ENCODE results near the gene HMOX1. TPM values are rescaled to one million over a fixed set of nuclear protein-coding genes. Genes with fewer than 3 reads are reported as not detected.

Gene HMOX1
- total and polyA plus RNA-seq, 2 of the 8 experiments (the other 6 are each of a cell fraction or from before 2014, with no cell fraction given) = 25.0 to 41.6 TPM

DNA sequence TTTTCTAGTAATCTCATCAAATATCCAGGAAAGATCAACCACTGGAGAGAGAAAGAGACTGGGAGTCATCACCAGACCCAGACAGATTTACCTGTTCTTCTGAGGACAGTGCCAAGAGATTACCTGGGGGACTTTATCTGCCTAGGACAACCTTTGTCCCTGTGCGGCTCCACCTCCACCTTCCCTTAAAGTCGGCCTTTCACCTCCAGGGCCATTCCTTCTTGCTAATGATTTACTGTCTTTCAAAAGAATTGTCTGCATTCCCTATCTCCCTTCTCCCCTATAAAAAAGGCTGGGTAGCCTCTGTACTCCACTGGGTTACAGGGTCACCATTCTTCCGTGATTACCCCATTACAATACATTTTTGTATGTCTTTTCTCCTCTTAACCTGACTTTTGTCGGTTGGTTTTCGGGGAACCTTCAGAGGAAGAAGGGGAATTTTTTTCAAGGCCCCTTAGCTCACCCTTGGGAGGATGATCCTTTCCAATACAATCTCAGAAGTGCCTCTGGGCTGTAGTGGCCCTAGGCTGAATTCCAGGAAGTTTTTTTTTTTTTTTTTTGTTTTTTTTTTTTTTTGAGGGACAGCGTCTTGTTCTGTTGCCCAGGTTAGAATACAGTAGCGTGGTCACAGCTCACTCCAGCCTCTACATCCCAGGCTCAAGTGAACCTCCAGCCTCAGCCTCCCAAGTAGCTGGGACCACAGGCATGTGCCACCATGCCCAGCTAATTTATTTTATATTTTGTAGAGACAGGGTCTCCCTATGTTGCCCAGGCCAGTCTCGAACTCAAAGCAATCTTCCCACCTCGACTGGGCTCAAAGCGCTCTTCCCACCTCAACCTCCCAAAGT lies 1.5 kb upstream of the HMOX1 start (continued):
- TF ChIP-seq, protein P1, sequence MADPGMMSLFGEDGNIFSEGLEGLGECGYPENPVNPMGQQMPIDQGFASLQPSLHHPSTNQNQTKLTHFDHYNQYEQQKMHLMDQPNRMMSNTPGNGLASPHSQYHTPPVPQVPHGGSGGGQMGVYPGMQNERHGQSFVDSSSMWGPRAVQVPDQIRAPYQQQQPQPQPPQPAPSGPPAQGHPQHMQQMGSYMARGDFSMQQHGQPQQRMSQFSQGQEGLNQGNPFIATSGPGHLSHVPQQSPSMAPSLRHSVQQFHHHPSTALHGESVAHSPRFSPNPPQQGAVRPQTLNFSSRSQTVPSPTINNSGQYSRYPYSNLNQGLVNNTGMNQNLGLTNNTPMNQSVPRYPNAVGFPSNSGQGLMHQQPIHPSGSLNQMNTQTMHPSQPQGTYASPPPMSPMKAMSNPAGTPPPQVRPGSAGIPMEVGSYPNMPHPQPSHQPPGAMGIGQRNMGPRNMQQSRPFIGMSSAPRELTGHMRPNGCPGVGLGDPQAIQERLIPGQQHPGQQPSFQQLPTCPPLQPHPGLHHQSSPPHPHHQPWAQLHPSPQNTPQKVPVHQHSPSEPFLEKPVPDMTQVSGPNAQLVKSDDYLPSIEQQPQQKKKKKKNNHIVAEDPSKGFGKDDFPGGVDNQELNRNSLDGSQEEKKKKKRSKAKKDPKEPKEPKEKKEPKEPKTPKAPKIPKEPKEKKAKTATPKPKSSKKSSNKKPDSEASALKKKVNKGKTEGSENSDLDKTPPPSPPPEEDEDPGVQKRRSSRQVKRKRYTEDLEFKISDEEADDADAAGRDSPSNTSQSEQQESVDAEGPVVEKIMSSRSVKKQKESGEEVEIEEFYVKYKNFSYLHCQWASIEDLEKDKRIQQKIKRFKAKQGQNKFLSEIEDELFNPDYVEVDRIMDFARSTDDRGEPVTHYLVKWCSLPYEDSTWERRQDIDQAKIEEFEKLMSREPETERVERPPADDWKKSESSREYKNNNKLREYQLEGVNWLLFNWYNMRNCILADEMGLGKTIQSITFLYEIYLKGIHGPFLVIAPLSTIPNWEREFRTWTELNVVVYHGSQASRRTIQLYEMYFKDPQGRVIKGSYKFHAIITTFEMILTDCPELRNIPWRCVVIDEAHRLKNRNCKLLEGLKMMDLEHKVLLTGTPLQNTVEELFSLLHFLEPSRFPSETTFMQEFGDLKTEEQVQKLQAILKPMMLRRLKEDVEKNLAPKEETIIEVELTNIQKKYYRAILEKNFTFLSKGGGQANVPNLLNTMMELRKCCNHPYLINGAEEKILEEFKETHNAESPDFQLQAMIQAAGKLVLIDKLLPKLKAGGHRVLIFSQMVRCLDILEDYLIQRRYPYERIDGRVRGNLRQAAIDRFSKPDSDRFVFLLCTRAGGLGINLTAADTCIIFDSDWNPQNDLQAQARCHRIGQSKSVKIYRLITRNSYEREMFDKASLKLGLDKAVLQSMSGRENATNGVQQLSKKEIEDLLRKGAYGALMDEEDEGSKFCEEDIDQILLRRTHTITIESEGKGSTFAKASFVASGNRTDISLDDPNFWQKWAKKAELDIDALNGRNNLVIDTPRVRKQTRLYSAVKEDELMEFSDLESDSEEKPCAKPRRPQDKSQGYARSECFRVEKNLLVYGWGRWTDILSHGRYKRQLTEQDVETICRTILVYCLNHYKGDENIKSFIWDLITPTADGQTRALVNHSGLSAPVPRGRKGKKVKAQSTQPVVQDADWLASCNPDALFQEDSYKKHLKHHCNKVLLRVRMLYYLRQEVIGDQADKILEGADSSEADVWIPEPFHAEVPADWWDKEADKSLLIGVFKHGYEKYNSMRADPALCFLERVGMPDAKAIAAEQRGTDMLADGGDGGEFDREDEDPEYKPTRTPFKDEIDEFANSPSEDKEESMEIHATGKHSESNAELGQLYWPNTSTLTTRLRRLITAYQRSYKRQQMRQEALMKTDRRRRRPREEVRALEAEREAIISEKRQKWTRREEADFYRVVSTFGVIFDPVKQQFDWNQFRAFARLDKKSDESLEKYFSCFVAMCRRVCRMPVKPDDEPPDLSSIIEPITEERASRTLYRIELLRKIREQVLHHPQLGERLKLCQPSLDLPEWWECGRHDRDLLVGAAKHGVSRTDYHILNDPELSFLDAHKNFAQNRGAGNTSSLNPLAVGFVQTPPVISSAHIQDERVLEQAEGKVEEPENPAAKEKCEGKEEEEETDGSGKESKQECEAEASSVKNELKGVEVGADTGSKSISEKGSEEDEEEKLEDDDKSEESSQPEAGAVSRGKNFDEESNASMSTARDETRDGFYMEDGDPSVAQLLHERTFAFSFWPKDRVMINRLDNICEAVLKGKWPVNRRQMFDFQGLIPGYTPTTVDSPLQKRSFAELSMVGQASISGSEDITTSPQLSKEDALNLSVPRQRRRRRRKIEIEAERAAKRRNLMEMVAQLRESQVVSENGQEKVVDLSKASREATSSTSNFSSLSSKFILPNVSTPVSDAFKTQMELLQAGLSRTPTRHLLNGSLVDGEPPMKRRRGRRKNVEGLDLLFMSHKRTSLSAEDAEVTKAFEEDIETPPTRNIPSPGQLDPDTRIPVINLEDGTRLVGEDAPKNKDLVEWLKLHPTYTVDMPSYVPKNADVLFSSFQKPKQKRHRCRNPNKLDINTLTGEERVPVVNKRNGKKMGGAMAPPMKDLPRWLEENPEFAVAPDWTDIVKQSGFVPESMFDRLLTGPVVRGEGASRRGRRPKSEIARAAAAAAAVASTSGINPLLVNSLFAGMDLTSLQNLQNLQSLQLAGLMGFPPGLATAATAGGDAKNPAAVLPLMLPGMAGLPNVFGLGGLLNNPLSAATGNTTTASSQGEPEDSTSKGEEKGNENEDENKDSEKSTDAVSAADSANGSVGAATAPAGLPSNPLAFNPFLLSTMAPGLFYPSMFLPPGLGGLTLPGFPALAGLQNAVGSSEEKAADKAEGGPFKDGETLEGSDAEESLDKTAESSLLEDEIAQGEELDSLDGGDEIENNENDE (IDR thresholded peaks at IDR 0.05; ENCODE audit: insufficient replicate concordance, low read length) = no peak
- no peak for TF ChIP-seq EP300 (IDR thresholded peaks at IDR 0.05; ENCODE audit: borderline replicate concordance in 1 of 2, low read depth in 2 of 2, low read length in 2 of 2)
- no peak for TF ChIP-seq RNF2 (IDR thresholded peaks at IDR 0.05; ENCODE audit: borderline replicate concordance, low read depth, low read length, missing control alignments, poor library complexity, severe bottlenecking)
- no peak for TF ChIP-seq RBBP5 (IDR thresholded peaks at IDR 0.05; ENCODE audit: borderline replicate concordance, low read depth, low read length)
- TF ChIP-seq, protein P2, sequence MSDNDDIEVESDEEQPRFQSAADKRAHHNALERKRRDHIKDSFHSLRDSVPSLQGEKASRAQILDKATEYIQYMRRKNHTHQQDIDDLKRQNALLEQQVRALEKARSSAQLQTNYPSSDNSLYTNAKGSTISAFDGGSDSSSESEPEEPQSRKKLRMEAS (IDR thresholded peaks at IDR 0.05) = no peak
- no peak for TF ChIP-seq HDAC6 (IDR thresholded peaks at IDR 0.05; ENCODE audit: low read depth, low read length)
- TF ChIP-seq EGR1 (IDR thresholded peaks at IDR 0.05; ENCODE audit: borderline replicate concordance, low read depth, low read length) = no peak
- no peak for TF ChIP-seq CHD2 (IDR thresholded peaks at IDR 0.05; ENCODE audit: low read length)
